OCI-LY7 (cell line): ENCODE results near the gene CCDC102A. TPM values are rescaled to one million over a fixed set of nuclear protein-coding genes. Genes with fewer than 3 reads are reported as not detected.

Experiments
- BruUV-seq: library from RNA; stranded (reverse); fragments of 400-500 nt; replicated peaks from 2 replicates; lab custom pipeline; 2021; lab: Mats Ljungman, UMichigan
- CTCF ChIA-PET: fragments of 300-600 bp; sonication (Branson Sonifier 250); formaldehyde crosslinking; loops from one replicate; lab custom pipeline; 2022; ENCODE audit warnings: antibody characterized with exemption; ENCODE audit not compliant: unreplicated experiment; lab: Charles Lee
- POLR2A ChIA-PET: fragments of 300-600 bp; sonication (Branson Sonifier 250); formaldehyde crosslinking; loops from one replicate; lab custom pipeline; 2022; ENCODE audit warnings: antibody characterized with exemption; lab: Charles Lee
- DNase-seq: peaks from one replicate; pipeline ENCODE4 v3.0.0-alpha.2; 2015; ENCODE audit warnings: low spot score
- H2AFZ ChIP-seq: fragments of 200-600 bp; sonication (generic), shearing (Covaris generic); 2 replicates; pipeline ENCODE4 v1.6.1; 2014; ENCODE audit warnings: mild to moderate bottlenecking, antibody characterized with exemption, low read length, moderate library complexity
- H3K27ac ChIP-seq: fragments of 200-600 bp; sonication (generic); 2 replicates; pipeline ENCODE4 v1.5.1; 2014; ENCODE audit warnings: mixed run types, low read depth, mild to moderate bottlenecking, moderate library complexity, low read length, inconsistent platforms; ENCODE audit not compliant: poor library complexity, severe bottlenecking
- H3K36me3 ChIP-seq: fragments of 200-600 bp; sonication (generic); 2 replicates; pipeline ENCODE4 v1.6.1; 2014; ENCODE audit warnings: mild to moderate bottlenecking, antibody characterized with exemption, low read length, moderate library complexity, mixed read lengths; ENCODE audit not compliant: insufficient read depth
- H3K4me1 ChIP-seq: fragments of 200-600 bp; sonication (generic); 2 replicates; pipeline ENCODE4 v1.5.1; 2014; ENCODE audit warnings: mild to moderate bottlenecking, low read length; ENCODE audit not compliant: insufficient read depth, poor library complexity, severe bottlenecking
- H3K4me2 ChIP-seq: fragments of 200-600 bp; sonication (generic); 2 replicates; pipeline ENCODE4 v1.6.1; 2014; ENCODE audit warnings: mild to moderate bottlenecking, low read length
- H3K4me3 ChIP-seq: fragments of 200-600 bp; sonication (generic); 2 replicates; pipeline ENCODE4 v1.5.1; 2014; ENCODE audit warnings: mild to moderate bottlenecking, low read depth, low read length; ENCODE audit not compliant: poor library complexity, severe bottlenecking
- H3K79me2 ChIP-seq: fragments of 200-600 bp; sonication (generic); 2 replicates; pipeline ENCODE4 v1.6.1; 2016; ENCODE audit warnings: low read depth, mild to moderate bottlenecking, low read length, moderate library complexity, mixed read lengths; ENCODE audit not compliant: insufficient read depth
- H3K9me2 ChIP-seq: fragments of 200-600 bp; sonication (generic); 2 replicates; pipeline ENCODE4 v1.6.1; 2016; ENCODE audit warnings: mild to moderate bottlenecking, low read length, mixed read lengths; ENCODE audit not compliant: insufficient read depth
- H3K9me3 ChIP-seq: fragments of 200-600 bp; sonication (generic); 2 replicates; pipeline ENCODE4 v1.6.1; 2014; ENCODE audit warnings: mild to moderate bottlenecking, mixed run types, low read length, mixed read lengths
- H4K20me1 ChIP-seq: fragments of 200-600 bp; sonication (generic); 2 replicates; pipeline ENCODE4 v1.6.1; 2014; ENCODE audit warnings: mild to moderate bottlenecking, antibody characterized with exemption, low read length, moderate library complexity, mixed read lengths; ENCODE audit not compliant: insufficient read depth
- CTCF ChIP-seq: fragments of 200-600 bp; sonication (generic); conservative IDR thresholded peaks from 2 replicates; pipeline ENCODE4 v1.5.1; 2014; ENCODE audit warnings: mild to moderate bottlenecking, antibody characterized with exemption, low read length, moderate library complexity, mixed read lengths
- EZH2phosphoT487 ChIP-seq: fragments of 200-600 bp; sonication (generic); IDR thresholded peaks from 2 replicates; pipeline ENCODE4 v1.6.1; 2018; ENCODE audit warnings: low read depth, borderline replicate concordance, mild to moderate bottlenecking, mixed run types, antibody characterized with exemption, low read length, moderate library complexity, mixed read lengths
- intact Hi-C: fragments of 100-400 bp; cut with micrococcal nuclease; formaldehyde crosslinking; loops from one replicate; pipeline ENCODE4 v1.10.0; 2022; ENCODE audit not compliant: unreplicated experiment
- total RNA-seq, 2 experiments: library from RNA; depleted of rRNA in 1 of 2; stranded (reverse); fragments of >200 nt in 1 of 2; shearing (Covaris generic) in 1 of 2; gene quantifications; 2 replicates each; pipeline ENCODE4 v1.2.3, GENCODE V29; 2014 to 2022

Gene CCDC102A
- total RNA-seq, 2 experiments from 2014 or later: 4.2 to 7.1 TPM

DNA sequence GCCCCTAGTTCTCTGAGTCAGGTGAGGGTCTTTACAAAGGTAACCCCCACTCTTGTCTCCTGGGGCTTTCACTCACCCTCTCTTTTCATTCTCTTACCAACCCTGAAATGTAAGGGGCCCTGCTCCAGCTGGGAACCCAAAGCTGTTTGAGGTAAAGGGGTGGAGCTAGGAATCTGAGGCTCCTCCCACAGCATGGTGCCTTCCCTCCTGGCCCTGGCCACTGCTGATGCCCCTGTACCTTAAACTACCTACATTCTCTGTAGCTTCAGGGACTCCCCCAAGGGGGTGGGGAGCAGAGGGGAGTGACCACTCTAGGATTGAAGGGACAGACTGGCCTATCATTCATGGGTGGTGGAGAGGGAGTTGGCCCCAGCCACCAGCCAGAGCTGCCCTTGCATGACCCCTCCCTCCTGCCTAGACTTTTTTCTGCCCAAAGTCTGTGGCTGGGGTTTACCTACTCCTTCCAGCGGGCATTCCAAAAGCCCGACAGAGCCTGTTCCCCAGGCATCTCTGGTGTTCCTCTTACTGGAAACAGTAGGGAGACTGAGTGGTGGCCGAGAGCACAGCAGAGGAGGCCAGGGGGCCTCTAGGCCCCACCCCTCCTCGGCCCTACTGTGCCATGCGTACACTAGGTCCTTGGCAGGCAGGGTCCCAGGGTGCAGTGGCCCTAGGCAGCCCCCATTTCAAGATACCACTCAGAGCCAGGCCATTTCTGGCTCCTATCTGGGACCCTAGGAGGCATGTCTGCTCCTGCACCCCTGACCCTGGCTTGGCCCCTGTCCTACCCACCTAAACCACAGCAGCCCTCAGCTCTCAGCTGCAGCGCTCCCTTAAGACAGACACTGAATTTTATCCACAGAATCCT, 59.6 kb downstream of the CCDC102A start:
- Histone ChIP-seq H3K36me3 (peaks cover 10% of the 10 kb centered on the region; the same call in 1 of the 2 replicates), H3K79me2 (no peaks in the 10 kb centered on the region), H3K4me3 (no peak overlapping the region), H2AFZ (no peak overlapping the region), H4K20me1 (no peaks in the 10 kb centered on the region), H3K4me1 (peaks cover 31% of the 10 kb centered on the region), H3K4me2 (peak overlapping the region; percentile 36; the same call in 1 of the 2 replicates), H3K9me3 (no peaks in the 10 kb centered on the region), H3K9me2 (no peaks in the 10 kb centered on the region), H3K27ac (no peak overlapping the region)
- BruUV-seq: no TSS peak
- intact Hi-C loops: loop anchor here (5.0 kb wide), 1 partner anchor 41 kb away; no protein-coding TSS in a partner anchor
- no peak for DNase-seq
- ChIA-PET POLR2A (no interaction called here), CTCF (interaction anchor here (0.6 kb wide), 2 partner anchors 19 to 127 kb away, joined by 3 to 5 read pairs; no protein-coding TSS in a partner anchor)
- TF ChIP-seq CTCF: no peak
- TF ChIP-seq EZH2phosphoT487: no peak

DNA sequence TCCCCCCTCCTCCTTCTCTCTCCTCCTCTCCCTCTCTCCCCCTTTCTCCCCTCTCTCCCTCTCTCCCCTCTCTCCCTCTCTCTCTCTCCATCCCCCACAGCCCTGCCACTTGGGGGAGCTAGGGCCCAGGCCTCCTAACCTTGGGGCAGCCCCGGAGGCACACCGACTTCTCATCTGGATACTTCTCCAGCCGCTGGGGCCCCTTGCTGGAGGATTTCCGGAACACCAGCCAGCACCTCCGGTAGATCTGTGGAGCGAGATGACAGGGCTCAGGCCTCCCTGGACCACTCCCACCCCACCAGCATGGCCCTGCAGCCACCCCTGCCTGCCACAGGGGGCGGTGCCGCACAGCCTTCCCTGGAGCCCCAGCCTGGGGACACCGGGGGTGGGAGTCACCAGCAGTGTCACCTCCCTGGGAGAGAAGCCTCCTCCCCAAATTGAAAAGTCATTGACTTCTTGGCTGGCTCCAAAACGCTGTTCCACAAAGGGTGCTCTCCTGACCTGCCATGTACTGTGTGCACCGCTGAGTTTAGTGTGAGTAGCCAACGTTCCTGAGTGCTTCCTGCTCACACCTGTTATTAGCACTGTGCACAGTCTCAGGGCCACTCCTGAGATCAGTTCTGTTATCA, 60.5 kb downstream of the CCDC102A start:
- TF ChIP-seq EZH2phosphoT487 (no peak), CTCF (peak; percentile 90)

More for the DNA sequence above, 60.5 kb downstream of the CCDC102A start:
- DNase-seq: peak; percentile 80
- ChIA-PET POLR2A (interaction anchor here (1.1 kb wide), 1 partner anchor 13 kb away, joined by 3 read pairs; the partner anchor contains the start of gene POLR2C), CTCF (interaction anchor here (0.6 kb wide), 1 partner anchor 18 kb away, joined by 3 read pairs; no protein-coding TSS in a partner anchor)
- no peak overlapping the region for H3K27ac ChIP-seq
- peaks cover 18% of the 10 kb centered on the region for H3K36me3 ChIP-seq
- H3K4me3 ChIP-seq: peak overlapping the region; percentile 18
- H3K9me2 ChIP-seq: no peaks in the 10 kb centered on the region
- no peaks in the 10 kb centered on the region for H3K79me2 ChIP-seq
- no peaks in the 10 kb centered on the region for H4K20me1 ChIP-seq
- H3K4me1 ChIP-seq: peaks cover 31% of the 10 kb centered on the region
- intact Hi-C loops: loop anchor here (5.0 kb wide), 1 partner anchor 41 kb away; no protein-coding TSS in a partner anchor
- H2AFZ ChIP-seq: peak overlapping the region; percentile 19; the same call in 1 of the 2 replicates
- no TSS peak for BruUV-seq
- peak overlapping the region; percentile 36 for H3K4me2 ChIP-seq
- H3K9me3 ChIP-seq: no peaks in the 10 kb centered on the region
